Embryonic facial prominence (tissue), 1 donor: ENCODE data around the gene KIAA0319L.
"Not testable (repeated sequence)": the region's sequence is repeated elsewhere in the genome, so short reads cannot be mapped to it uniquely, and the experiment has no call there.

Experiments
- DNase-seq: peaks from one replicate; pipeline ENCODE4 v3.0.0-alpha.2; 2016; ENCODE audit errors: extremely low spot score

KIAA0319L gene

DNA sequence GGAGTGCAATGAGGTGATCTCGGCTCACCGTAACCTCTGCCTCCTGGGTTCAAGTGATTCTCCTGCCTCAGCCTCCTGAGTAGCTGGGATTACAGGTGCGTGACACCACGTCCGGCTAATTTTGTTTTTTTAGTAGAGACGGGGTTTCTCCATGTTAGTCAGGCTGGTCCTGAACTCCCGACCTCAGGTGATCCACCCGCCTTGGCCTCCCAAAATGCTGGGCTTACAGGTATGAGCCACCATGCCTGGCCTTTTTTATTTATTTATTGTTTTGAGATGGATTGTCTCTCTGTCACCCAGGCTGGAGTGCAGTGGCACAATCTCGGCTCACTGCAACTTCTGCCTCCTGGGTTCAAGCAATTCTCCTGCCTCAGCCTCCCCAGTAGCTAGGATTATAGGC is 24.4 kb upstream of the KIAA0319L start:
- not testable (repeated sequence) for DNase-seq

DNA sequence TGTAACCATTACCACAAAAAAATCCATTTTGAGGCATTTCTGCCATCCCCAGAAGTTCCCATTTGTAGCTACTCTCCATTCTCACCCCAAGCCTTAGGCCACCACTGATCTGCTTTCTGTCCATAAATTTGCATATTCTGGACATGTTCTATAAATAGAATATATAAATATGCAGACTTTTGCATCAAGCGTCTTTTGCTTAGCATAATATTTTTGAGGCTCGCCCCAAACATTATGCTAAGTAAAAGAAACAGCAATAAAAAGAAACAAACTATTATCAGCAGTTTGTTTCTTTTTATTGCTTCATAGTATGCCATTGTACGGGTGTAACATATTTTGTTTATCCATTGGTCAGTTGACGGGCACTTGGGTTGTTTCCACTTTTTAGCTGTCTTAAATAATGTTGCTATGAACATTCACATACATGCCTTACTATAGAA is 23.8 kb upstream of the KIAA0319L start:
- no peak for DNase-seq

GRCh38 chr1:35577071-35577998 is 20.1 kb upstream of the KIAA0319L start:
- no peak for DNase-seq

DNA sequence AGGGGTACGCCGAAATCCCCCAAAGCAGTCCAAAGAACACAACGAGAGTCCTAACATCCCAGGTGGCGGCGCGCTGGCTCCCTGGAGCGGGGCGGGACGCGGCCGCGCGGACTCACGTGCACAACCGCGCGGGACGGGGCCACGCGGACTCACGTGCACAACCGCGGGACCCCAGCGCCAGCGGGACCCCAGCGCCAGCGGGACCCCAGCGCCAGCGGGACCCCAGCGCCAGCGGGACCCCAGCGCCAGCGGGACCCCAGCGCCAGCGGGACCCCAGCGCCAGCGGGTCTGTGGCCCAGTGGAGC is 19.5 kb upstream of the KIAA0319L start:
- DNase-seq, result not testable (repeated sequence)

- no peak for DNase-seq
These were observed 19.0 kb upstream of the KIAA0319L start for GRCh38 chr1:35576061-35576765.

DNA sequence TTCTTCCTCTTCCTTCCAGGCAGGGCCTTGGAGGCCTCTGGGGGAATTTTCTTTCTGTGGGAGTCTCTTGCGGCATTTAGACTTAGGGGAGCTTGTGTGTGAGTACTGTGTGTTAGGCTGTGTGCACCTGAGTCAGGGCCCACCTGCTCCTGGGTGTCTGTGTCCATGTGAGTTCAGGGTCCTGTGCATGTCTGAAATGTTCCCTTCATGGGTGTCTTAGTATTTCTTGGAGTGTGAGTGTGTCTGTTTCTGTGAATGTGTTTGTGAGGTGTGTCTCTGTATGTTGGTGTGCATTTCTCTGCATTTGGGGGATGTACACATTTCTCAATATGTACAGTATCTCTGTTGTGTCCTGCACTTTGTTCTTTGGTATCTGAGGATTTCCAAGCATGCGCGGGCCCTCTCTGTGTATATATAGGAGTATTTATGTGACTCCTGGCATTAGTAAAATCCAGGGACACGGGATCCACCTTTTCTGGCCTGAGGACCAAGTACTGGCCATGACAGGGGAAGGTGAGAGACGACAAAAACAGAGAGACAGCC is 18.3 kb upstream of the KIAA0319L start:
- DNase-seq, result no peak

DNA sequence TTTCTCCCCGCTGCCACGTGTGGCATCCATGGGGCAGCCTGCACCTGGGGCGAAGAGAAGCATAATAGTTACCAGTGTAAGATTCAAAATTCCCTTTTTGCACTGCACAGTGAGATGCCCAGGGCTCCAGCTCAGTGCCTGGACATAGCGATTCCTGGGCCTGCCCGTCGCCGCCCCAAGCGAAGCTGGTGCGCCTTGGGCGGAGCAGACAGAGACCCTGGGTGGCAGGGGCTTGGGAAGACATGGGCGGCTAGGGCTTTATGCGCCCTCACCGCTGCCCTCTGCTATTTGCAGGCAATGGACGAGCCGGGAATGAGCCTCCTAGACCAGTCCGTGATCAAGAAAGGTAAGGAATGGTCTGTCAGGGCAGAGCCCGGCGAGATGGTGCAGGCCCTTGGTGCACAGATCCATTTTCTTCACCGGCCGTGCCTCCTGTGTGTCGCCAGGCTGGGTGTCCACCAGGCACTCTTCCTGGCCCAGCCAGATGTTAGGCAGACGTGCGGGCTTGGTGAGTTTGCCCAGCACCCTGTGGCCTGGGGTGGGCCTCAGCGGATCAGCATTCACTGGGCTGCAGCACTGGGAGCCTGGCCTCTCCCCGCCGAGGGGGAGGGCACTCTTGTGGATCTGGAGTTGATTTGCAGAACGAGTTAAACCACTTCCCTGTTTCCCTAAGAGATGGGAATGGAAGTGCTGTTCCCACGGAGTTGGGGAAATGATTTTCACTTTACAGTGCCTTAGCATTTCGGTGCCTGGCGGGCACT is 17.6 kb upstream of the KIAA0319L start:
- DNase-seq, result no peak

GRCh38 chr1:35574125-35574654 is 17.0 kb upstream of the KIAA0319L start:
- no peak for DNase-seq

GRCh38 chr1:35573198-35574124 is 16.3 kb upstream of the KIAA0319L start, which contains the start of gene TFAP2E:
TFAP2E (plus strand) TSS chr1:35573314; CDS start chr1:35573578, 264 bp downstream.
- no peak for DNase-seq

DNA sequence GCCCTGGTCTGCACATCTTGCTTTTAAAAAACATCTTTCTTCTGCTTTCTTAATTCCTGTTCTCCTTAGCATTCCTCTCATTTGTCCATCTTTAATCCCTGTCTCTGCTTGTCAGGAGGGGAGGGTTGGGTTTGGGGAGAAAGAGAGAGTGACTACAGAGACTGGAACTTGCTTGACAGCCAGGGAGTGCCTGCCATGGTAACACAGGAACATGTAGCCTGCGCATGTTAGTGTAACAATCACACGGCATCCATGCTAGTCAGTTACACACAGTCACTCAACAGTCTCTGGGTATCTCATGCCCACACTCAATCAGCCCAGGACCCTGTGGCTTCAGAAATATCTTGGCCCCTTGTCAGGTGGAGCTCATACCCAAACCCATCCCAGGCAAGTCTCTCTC is 15.1 kb upstream of the KIAA0319L start:
- no peak for DNase-seq

DNA sequence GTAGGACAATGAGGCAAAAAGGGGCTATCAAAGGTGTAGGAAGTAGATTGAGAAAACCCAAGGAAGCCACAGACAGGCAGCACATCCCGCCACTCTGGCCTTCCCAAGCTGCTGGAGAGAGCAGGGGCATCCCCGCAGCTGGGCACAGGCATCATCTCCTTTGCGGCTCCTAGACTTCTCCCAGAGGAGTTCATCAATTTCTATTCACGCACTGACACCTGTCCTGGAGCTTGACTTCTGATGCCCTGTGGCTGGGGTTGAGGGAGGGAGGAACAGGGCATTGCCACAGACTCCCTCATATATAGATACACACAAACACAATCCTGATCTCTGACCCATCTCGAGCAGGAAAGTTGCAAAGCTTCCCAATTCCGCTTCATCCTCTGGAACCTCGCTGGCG is 14.1 kb upstream of the KIAA0319L start:
- DNase-seq, result no peak

- no peak for DNase-seq
These were observed 13.5 kb upstream of the KIAA0319L start for GRCh38 chr1:35570589-35571137.

DNA sequence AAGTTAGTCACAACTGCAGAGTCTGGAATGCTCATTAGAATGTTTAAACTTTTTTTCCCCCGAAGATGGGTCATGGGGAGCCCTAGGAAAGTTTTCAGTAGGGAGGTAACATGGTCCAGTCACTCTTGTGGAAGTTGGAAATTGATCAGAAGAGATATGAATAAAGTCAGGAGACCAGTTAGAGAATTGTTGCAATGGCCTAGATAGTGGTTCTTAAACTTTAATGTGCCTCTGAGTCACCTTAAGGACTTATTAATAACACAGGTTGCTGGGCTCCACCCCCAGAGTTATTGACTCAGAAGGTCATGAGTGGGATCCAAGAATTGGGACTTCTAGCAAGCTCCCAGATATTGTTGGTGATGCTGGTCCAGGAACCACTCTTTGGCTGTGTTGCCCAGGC is 12.7 kb upstream of the KIAA0319L start:
- DNase-seq, result no peak

DNA sequence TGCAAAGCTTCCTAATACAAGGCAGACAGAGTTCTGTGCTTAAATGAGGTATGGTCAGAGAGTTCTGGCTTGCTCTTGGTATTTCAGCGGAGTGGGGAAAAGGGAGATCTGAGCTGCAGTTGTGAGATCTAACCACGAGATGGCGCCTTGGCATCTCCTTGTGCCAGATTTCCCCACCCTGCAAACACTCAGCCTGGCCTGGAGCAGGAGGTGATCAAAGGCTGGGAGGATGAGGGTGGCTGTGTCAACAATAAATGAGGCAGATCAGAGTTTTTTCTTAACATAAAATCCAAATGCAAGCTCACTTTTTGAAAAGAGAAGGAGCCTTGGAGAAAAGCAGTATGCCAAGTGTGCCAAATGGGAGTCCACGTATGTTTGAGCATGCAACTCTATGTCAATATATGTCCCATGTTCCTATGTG is 11.8 kb upstream of the KIAA0319L start:
- DNase-seq, result peak; percentile 41

DNA sequence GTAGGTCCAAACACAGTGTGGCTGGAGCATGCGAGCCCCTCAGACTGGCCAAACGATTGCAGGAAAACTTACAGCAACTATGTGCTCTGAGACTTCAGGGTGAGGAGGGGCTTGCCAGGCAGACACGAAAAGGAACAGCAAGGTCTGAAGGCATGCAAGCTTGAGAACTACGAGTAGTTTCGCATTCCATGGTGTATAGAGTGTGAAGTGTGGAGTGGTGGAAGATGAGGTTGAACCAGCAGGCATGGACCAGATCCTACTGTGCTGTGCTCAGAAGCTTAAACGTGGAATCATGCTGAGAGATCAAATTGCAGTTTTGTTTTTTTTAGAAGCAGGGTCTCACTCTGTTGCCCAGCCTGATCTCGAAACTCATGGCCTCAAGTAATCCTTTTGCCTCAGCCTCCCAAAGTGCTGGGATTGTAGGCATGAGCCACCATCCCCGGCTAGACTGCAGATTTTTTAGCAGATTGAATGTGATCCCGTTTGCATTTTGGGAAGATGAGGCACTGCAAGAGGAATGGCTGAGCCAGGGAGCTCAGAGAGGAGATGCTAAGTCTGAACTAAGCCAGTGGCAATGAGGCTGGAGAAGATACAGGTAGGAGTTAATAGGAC is 10.8 kb upstream of the KIAA0319L start:
- DNase-seq, result no peak

DNA sequence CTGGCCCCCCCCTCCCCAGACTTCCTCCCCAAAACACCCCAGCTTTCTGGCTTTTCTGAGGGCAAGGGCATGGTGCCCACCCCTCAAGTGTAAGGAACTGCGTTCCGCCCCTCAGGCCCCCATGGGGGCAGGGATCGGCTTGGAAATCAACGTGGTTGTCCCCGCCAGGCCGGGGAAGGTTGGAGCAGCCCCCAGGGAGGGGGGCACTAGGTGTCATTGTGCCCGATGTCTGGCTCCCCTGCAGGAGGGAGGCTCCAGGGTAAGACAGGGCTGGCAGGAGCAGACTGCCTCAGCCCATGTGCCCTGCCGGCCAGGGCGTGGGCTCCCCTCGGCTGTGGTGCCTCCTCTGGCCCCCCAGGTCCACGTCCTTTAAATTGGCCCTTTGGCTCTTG is 8.5 kb upstream of the KIAA0319L start:
- no peak for DNase-seq

GRCh38 chr1:35564884-35565741 is 7.9 kb upstream of the KIAA0319L start:
- no peak for DNase-seq

- DNase-seq, result no peak
These were observed 7.1 kb upstream of the KIAA0319L start for GRCh38 chr1:35564037-35564883.
